BLaER1 (cell line): ENCODE results near the gene MOB2.
A peak's percentile ranks its signal among the peaks of the same experiment; 100 is the strongest.

Experiments used
- H3K27ac ChIP-seq: shearing (Covaris generic); formaldehyde crosslinking; 2 replicates; pipeline ENCODE4 v1.8.1; 2022
- H3K27me3 ChIP-seq: shearing (Covaris generic); formaldehyde crosslinking; 2 replicates; pipeline ENCODE4 v1.8.1; 2022
- H3K36me3 ChIP-seq: shearing (Covaris generic); formaldehyde crosslinking; 2 replicates; pipeline ENCODE4 v1.8.1; 2022
- H3K4me1 ChIP-seq: shearing (Covaris generic); formaldehyde crosslinking; 2 replicates; pipeline ENCODE4 v1.8.1; 2022
- H3K4me2 ChIP-seq: shearing (Covaris generic); formaldehyde crosslinking; 2 replicates; pipeline ENCODE4 v1.8.1; 2022
- H3K4me3 ChIP-seq: shearing (Covaris generic); formaldehyde crosslinking; 2 replicates; pipeline ENCODE4 v1.8.1; 2022
- H3K9ac ChIP-seq: shearing (Covaris generic); formaldehyde crosslinking; 2 replicates; pipeline ENCODE4 v1.8.1; 2022
- H3K9me3 ChIP-seq: shearing (Covaris generic); formaldehyde crosslinking; 2 replicates; pipeline ENCODE4 v1.8.1; 2022
- H4K20me1 ChIP-seq: shearing (Covaris generic); formaldehyde crosslinking; 2 replicates; pipeline ENCODE4 v1.8.1; 2022
- Cebpa-rat ChIP-seq: shearing (Covaris generic); IDR thresholded peaks from 2 replicates; pipeline ENCODE4 v1.8.1; 2022

The MOB2 gene

GRCh38 chr11:1501421-1502167 is 15.0 kb upstream of the MOB2 start:
- H3K9ac ChIP-seq = no peak overlapping the region
- H3K4me2 ChIP-seq = peak overlapping the region; percentile 21; the same call in 1 of the 2 replicates
- no peak for TF ChIP-seq Cebpa-rat
- peaks cover 71% of the 10 kb centered on the region for H3K4me1 ChIP-seq
- H4K20me1 ChIP-seq = peaks cover 100% of the 10 kb centered on the region
- peaks cover 8% of the 10 kb centered on the region; the same call in 1 of the 2 replicates for H3K9me3 ChIP-seq
- H3K4me3 ChIP-seq = no peak overlapping the region
- peaks cover 35% of the 10 kb centered on the region for H3K36me3 ChIP-seq
- H3K27me3 ChIP-seq = no peaks in the 10 kb centered on the region
- H3K27ac ChIP-seq = no peak overlapping the region

DNA sequence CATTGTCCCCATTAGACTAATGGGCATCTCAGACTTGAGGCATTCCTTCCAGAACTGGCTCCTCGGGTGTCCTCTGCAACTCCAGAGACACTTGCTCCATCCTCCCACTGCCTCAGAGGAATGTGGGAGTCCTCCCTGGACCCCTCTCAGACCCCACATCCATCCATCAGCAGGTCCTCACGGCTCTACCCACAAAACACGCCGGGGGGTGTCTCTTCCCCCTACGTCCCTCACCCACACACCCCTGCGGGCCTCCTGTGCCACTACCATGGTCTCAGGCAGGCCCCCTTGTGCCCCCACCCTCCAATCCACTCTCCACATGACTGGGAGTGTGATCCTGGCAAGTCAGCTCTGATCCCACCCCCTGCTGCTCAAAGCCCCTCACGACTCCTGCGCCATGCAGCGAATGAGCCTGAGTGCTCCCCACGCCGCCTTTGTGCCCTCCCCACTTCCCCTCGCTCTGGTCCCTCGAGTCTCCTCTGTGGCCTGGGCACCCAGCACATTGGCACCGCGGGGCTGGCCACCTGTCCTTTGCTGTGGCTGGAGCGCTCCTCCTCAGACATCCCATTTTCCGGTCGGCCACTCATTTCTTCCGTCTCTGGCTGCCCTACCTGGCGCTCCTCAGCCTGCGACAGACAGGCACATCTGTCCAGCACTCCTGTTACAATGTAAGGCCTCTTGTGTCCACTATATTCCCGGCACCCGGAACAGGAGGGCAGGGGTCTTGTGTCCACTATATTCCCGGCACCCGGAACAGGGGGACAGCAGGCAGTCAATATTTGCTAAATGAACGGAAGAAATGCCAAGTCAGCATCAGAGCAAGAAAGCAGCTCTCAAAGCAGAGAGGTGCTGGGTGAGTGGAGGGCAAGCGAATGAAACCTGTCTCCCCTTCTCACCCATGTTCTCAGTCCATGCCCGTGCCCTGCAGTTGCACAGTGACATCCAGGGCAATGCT is 14.2 kb upstream of the MOB2 start:
- Histone ChIP-seq H3K9ac (no peak overlapping the region), H3K4me2 (0 out of 2 replicates have a peak overlapping the region, but pooled peaks have one; percentile 14), H3K9me3 (peaks cover 15% of the 10 kb centered on the region), H3K36me3 (peaks cover 35% of the 10 kb centered on the region), H3K4me3 (no peak overlapping the region), H3K27me3 (no peaks in the 10 kb centered on the region), H3K4me1 (peaks cover 63% of the 10 kb centered on the region), H3K27ac (no peak overlapping the region), H4K20me1 (peaks cover 100% of the 10 kb centered on the region)
- TF ChIP-seq Cebpa-rat = no peak

DNA sequence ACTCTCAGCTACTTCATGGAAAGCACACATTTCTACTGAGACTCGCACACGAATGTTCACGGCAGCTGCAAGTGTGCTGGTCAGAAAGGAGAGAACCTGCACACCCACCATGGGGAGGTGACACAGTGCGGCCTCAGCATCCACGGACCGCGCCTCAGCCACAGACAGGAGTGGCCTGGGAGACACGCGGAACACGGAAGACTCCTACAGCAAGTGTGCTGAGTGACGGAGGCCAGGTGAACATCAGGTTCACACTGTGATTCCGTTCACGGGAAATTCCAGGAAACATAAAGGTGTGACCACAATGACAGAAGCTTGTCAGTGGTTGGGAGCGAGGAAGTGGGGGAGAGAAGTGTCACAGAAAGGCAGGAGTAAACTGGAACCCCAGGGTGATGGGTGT is 13.3 kb upstream of the MOB2 start:
- Histone ChIP-seq H3K27me3 (no peaks in the 10 kb centered on the region), H3K9ac (no peak overlapping the region), H3K4me2 (no peak overlapping the region), H3K9me3 (peaks cover 17% of the 10 kb centered on the region), H3K36me3 (peaks cover 35% of the 10 kb centered on the region), H4K20me1 (peaks cover 93% of the 10 kb centered on the region), H3K27ac (no peak overlapping the region), H3K4me3 (no peak overlapping the region), H3K4me1 (peaks cover 54% of the 10 kb centered on the region)
- no peak for TF ChIP-seq Cebpa-rat

DNA sequence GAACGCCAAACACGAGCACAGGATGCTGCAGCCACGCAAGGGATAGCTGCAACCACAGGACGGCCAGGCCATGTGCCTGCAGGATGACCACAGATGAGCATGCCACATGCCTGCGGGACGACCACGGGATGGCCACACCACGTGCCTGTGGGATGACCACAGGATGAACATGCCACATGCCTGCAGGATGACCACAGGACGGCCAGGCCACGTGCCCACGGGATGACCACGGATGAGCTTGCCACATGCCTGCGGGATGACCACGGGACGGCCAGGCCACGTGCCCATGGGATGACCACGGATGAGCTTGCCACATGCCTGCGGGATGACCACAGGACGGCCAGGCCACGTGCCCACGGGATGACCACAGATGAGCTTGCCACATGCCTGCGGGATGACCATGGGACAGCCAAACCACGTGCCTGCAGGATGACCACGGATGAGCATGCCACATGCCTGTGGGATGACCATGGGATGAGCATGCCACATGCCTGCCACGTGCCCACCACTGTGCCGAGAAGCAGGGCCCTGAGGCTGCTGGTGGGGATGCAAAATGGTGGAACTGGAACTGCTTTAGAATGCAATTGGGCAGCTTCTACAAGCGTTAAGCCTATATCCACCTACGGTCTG is 12.8 kb upstream of the MOB2 start:
- H3K9me3 ChIP-seq = peaks cover 17% of the 10 kb centered on the region
- TF ChIP-seq Cebpa-rat = no peak

DNA sequence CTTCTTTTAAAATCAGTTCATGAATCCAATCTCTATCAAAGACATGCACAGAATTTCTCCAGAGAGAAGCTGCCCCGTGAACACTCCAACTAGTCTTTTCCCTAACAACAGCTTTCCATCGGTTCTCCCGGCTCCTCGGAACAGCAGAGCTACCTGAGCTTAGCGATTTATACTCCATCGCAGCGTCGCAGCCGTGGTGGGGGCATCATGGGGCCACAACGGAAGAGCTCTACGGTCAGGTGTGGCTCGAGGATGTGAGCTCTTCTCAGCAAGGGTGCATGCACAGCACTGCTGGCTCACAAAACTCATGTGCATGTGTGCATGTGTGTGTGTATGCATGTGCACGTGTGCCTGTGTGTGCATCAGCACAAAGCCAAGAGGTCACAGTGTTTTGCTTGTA is 11.7 kb upstream of the MOB2 start:
- no peak overlapping the region for H3K4me2 ChIP-seq
- peaks cover 49% of the 10 kb centered on the region for H3K4me1 ChIP-seq
- H3K27ac ChIP-seq = no peak overlapping the region
- no peak overlapping the region for H3K4me3 ChIP-seq
- H3K9me3 ChIP-seq = peaks cover 17% of the 10 kb centered on the region
- H3K9ac ChIP-seq = no peak overlapping the region
- no peak for TF ChIP-seq Cebpa-rat
- H3K27me3 ChIP-seq = no peaks in the 10 kb centered on the region
- peaks cover 93% of the 10 kb centered on the region for H4K20me1 ChIP-seq
- peaks cover 30% of the 10 kb centered on the region for H3K36me3 ChIP-seq

More for the DNA sequence above, 12.8 kb upstream of the MOB2 start:
- H3K4me2 ChIP-seq = no peak overlapping the region
- no peak overlapping the region for H3K9ac ChIP-seq
- H4K20me1 ChIP-seq = peaks cover 93% of the 10 kb centered on the region
- H3K36me3 ChIP-seq = peaks cover 35% of the 10 kb centered on the region
- H3K27me3 ChIP-seq = no peaks in the 10 kb centered on the region
- H3K4me1 ChIP-seq = peaks cover 49% of the 10 kb centered on the region
- H3K27ac ChIP-seq = no peak overlapping the region
- H3K4me3 ChIP-seq = no peak overlapping the region

DNA sequence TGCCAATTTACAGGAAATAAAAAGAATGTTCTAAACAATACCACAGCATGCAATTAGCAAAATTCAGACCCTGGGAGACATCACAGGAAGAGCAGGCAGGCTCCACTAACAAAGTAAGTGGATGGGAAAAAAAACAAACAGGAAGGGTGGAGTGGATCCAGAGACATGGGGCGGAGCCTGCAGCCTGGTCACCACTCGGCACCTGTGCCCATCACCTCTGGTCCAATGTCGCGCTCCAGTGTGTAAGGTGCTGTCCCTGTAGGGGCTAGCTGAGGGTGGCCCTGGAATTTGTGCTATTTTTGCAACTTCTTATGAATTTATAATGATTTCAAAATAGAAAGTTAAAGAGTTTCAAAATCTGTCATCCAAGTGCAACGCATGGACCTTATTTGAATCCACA is 11.0 kb upstream of the MOB2 start:
- Histone ChIP-seq H3K27me3 (no peaks in the 10 kb centered on the region), H3K4me3 (no peak overlapping the region), H3K4me2 (no peak overlapping the region), H3K27ac (no peak overlapping the region), H3K4me1 (peaks cover 46% of the 10 kb centered on the region), H3K9me3 (peaks cover 17% of the 10 kb centered on the region), H4K20me1 (peaks cover 93% of the 10 kb centered on the region), H3K36me3 (peaks cover 30% of the 10 kb centered on the region), H3K9ac (no peak overlapping the region)
- no peak for TF ChIP-seq Cebpa-rat

GRCh38 chr11:1496761-1497095 is 10.1 kb upstream of the MOB2 start:
- Histone ChIP-seq H3K9me3 (peaks cover 17% of the 10 kb centered on the region), H3K27me3 (no peaks in the 10 kb centered on the region), H4K20me1 (peaks cover 93% of the 10 kb centered on the region), H3K4me3 (no peak overlapping the region), H3K4me2 (no peak overlapping the region), H3K9ac (no peak overlapping the region), H3K27ac (no peak overlapping the region), H3K4me1 (peaks cover 43% of the 10 kb centered on the region), H3K36me3 (peaks cover 30% of the 10 kb centered on the region)
- TF ChIP-seq Cebpa-rat = no peak

GRCh38 chr11:1496091-1496760 is 9.6 kb upstream of the MOB2 start:
- no peaks in the 10 kb centered on the region for H3K27me3 ChIP-seq
- peaks cover 17% of the 10 kb centered on the region for H3K9me3 ChIP-seq
- no peak overlapping the region for H3K4me3 ChIP-seq
- peaks cover 30% of the 10 kb centered on the region for H3K36me3 ChIP-seq
- peaks cover 43% of the 10 kb centered on the region for H3K4me1 ChIP-seq
- no peak for TF ChIP-seq Cebpa-rat
- H3K9ac ChIP-seq = no peak overlapping the region
- no peak overlapping the region for H3K4me2 ChIP-seq
- no peak overlapping the region for H3K27ac ChIP-seq
- H4K20me1 ChIP-seq = peaks cover 93% of the 10 kb centered on the region

DNA sequence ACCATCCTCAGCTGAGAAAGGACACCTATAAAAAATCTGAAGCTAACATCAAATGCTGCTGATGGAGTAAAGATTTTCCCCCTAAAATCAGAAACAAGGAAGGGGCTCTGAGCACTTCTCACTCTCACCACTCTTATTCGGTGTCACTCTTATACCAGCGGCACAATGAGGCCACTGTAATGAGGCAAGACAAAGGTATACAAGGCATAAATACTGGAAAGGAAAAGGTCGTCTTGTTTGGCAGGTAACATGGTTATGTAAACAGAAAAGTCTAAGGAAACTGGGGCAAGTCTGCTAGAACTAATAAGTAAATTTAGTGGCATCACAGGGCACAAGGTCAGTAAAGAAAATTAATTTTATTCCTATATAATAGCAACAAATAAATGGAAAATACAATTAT is 8.1 kb upstream of the MOB2 start:
- no peak overlapping the region for H3K4me3 ChIP-seq
- no peak overlapping the region for H3K27ac ChIP-seq
- no peak for TF ChIP-seq Cebpa-rat
- H3K27me3 ChIP-seq = no peaks in the 10 kb centered on the region
- peaks cover 49% of the 10 kb centered on the region for H3K4me1 ChIP-seq
- H3K9ac ChIP-seq = no peak overlapping the region
- H4K20me1 ChIP-seq = peaks cover 93% of the 10 kb centered on the region
- no peak overlapping the region for H3K4me2 ChIP-seq
- H3K9me3 ChIP-seq = peaks cover 12% of the 10 kb centered on the region
- peaks cover 15% of the 10 kb centered on the region for H3K36me3 ChIP-seq
